Gastrocnemius medialis (tissue), 4 donors: Measurements from ENCODE around the gene TMEM218.

Experiments
- POLR2A ChIP-seq, 2 donors: fragments of 450-650 bp; IDR thresholded peaks; one replicate each; pipeline ENCODE4 v1.6.1; 2017; ENCODE audit warnings: antibody characterized with exemption in 2 of 2, mild to moderate bottlenecking in 2 of 2, moderate library complexity in 2 of 2
- TF ChIP-seq, protein P1 (sequence below), 5 experiments: fragments of 450-650 bp in 3 of 5; fragments of 200-600 bp in 2 of 5; sonication (generic) in 2 of 5; IDR thresholded peaks in 4 of 5; conservative IDR thresholded peaks in 1 of 5; 1 replicate in 4 of 5; 2 replicates in 1 of 5; pipeline ENCODE4 v1.5.1; 2016 to 2019; ENCODE audit warnings: antibody characterized with exemption in 5 of 5, mild to moderate bottlenecking in 3 of 5, moderate library complexity in 3 of 5

DNA sequence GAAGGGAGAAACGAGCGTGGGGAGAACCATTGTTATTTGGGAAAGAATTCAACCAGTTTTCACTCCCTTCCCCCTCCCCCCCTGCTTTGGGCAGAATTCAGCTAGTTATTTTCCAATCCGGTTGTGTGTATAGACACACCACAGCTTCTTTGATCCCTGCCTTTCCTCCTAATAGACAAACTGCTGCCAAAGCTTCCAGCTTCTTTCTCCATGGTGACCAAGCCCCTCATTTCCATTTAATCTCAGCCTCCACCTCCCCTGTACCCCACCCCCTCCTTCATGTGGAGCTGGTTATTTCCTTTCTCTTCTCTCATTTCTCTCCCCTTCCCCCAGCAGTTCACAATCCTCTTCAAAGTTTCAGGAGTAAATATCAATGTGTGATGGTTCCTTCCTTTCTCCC lies 28.4 kb upstream of the TMEM218 start:
- TF ChIP-seq POLR2A (IDR thresholded peaks at IDR 0.05), result no peak
- TF ChIP-seq, protein P1, sequence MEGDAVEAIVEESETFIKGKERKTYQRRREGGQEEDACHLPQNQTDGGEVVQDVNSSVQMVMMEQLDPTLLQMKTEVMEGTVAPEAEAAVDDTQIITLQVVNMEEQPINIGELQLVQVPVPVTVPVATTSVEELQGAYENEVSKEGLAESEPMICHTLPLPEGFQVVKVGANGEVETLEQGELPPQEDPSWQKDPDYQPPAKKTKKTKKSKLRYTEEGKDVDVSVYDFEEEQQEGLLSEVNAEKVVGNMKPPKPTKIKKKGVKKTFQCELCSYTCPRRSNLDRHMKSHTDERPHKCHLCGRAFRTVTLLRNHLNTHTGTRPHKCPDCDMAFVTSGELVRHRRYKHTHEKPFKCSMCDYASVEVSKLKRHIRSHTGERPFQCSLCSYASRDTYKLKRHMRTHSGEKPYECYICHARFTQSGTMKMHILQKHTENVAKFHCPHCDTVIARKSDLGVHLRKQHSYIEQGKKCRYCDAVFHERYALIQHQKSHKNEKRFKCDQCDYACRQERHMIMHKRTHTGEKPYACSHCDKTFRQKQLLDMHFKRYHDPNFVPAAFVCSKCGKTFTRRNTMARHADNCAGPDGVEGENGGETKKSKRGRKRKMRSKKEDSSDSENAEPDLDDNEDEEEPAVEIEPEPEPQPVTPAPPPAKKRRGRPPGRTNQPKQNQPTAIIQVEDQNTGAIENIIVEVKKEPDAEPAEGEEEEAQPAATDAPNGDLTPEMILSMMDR (IDR thresholded peaks at IDR 0.05 in 4 of 5, conservative IDR thresholded peaks at IDR 0.05 in 1 of 5), result no peak
